ENCODE data around the gene OSBPL5. TPM values are rescaled to one million over a fixed set of nuclear protein-coding genes. Genes with fewer than 3 reads are reported as not detected.
A peak's percentile ranks its signal among the peaks of the same experiment; 100 is the strongest.
"Not testable (repeated sequence)": the region's sequence is repeated elsewhere in the genome, so short reads cannot be mapped to it uniquely, and the experiment has no call there.

Gene OSBPL5
- total and polyA plus RNA-seq, 9 of the 15 experiments (the other 6 are each of a cell fraction or from before 2014, with no cell fraction given) = 0.06 to 14.8 (median 3.2) TPM

DNA sequence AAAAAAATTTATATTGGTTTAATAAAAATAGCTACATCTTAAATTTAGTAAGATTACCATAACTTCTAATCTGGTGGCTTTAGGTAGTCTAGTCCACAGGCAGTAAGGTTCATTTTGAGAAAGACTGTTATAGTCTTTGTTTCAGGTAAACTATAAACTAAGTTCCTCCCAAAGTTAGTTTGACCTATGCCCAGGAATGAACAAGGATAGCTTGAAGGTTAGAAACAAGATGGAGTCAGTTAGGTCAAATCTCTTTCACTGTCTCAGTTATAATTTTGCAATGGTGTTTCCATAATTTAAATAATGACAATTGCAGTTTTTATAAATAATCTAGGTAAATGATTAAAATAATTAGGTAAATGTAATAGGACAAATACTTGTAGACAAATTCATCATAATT lies 51.4 kb downstream of the OSBPL5 start:
- H3K9me3 ChIP-seq (replicated peaks; ENCODE audit: control insufficient read depth, insufficient read depth, low read depth, low read length); CTCF ChIA-PET (ENCODE audit: low intra/inter-chr PET ratio); BruUV-seq (replicated peaks); FAIRE-seq; DNase-seq (ENCODE audit: extremely low read depth in 1 of 4, low spot score in 3 of 4); H3K9me1 ChIP-seq (ENCODE audit: control insufficient read depth, insufficient read depth, low read length); H3K36me3 ChIP-seq (ENCODE audit: control insufficient read depth, insufficient read depth, low read length); H3K4me1 ChIP-seq (replicated peaks in 1 of 2; ENCODE audit: control insufficient read depth in 2 of 2, insufficient read depth in 2 of 2, low read length in 2 of 2); H3K4me2 ChIP-seq (ENCODE audit: insufficient read depth, low read length); H3K27ac ChIP-seq (ENCODE audit: extremely low read depth, low read depth, low read length); H2AFZ ChIP-seq (ENCODE audit: low read depth, low read length); H3K4me3 ChIP-seq; H4K20me1 ChIP-seq (replicated peaks; ENCODE audit: control insufficient read depth, insufficient read depth, low read length); H3K27me3 ChIP-seq (ENCODE audit: control insufficient read depth in 2 of 2, insufficient read depth in 2 of 2, low read length in 2 of 2); H3K79me2 ChIP-seq (ENCODE audit: control insufficient read depth, insufficient read depth, low read length); POLR2A ChIA-PET; H3K9ac ChIP-seq (ENCODE audit: insufficient read depth in 1 of 2, low read depth in 2 of 2, low read length in 2 of 2); ATAC-seq; TF ChIP-seq NR2C1 (IDR thresholded peaks at IDR 0.05): not testable (repeated sequence)
- intact Hi-C loops (cut with micrococcal nuclease) (loop anchor here (10.0 kb wide), 1 partner anchor 51 kb away; the partner anchor contains the start of gene OSBPL5), in situ Hi-C loops (cut with MboI) (loop anchor here (5.0 kb wide), 1 partner anchor 99 kb away; no protein-coding TSS in a partner anchor)
- TF ChIP-seq CREB3 (tag; conservative IDR thresholded peaks at IDR 0.05; ENCODE audit: low read depth) (0 out of 2 replicates have a peak, but pooled peaks have one; percentile 40), ZNF668 (CRISPR knock-in tag; IDR thresholded peaks at IDR 0.05) (peak; percentile 82; the same call in 1 of the 2 replicates), ZNF41 (CRISPR knock-in tag; conservative IDR thresholded peaks at IDR 0.05) (0 out of 2 replicates have a peak, but pooled peaks have one; percentile 15), PTTG1 (tag; IDR thresholded peaks at IDR 0.05; ENCODE audit: low read depth) (peak; percentile 56; the same call in 1 of the 2 replicates), MECOM (CRISPR knock-in tag; IDR thresholded peaks at IDR 0.05) (0 out of 2 replicates have a peak, but pooled peaks have one; percentile 25), SMAD3 (CRISPR knock-in tag; conservative IDR thresholded peaks at IDR 0.05) (0 out of 2 replicates have a peak, but pooled peaks have one; percentile 20), PTRF (tag; IDR thresholded peaks at IDR 0.05) (peak; percentile 60; the same call in 1 of the 2 replicates), ZNF239 (CRISPR knock-in tag; IDR thresholded peaks at IDR 0.05) (0 out of 2 replicates have a peak, but pooled peaks have one; percentile 31), ZNF589 (CRISPR knock-in tag; IDR thresholded peaks at IDR 0.05; ENCODE audit: low read depth) (0 out of 2 replicates have a peak, but pooled peaks have one; percentile 28), DDX20 (tag; IDR thresholded peaks at IDR 0.05; ENCODE audit: low read depth) (peak; percentile 73; the same call in 1 of the 2 replicates), STAT5B (CRISPR knock-in tag; IDR thresholded peaks at IDR 0.05) (0 out of 2 replicates have a peak, but pooled peaks have one; percentile 52), NR2C1 (tag; IDR thresholded peaks at IDR 0.05) (peak; percentile 44; the same call in 1 of the 2 replicates)
- TF ChIP-seq, protein P1, sequence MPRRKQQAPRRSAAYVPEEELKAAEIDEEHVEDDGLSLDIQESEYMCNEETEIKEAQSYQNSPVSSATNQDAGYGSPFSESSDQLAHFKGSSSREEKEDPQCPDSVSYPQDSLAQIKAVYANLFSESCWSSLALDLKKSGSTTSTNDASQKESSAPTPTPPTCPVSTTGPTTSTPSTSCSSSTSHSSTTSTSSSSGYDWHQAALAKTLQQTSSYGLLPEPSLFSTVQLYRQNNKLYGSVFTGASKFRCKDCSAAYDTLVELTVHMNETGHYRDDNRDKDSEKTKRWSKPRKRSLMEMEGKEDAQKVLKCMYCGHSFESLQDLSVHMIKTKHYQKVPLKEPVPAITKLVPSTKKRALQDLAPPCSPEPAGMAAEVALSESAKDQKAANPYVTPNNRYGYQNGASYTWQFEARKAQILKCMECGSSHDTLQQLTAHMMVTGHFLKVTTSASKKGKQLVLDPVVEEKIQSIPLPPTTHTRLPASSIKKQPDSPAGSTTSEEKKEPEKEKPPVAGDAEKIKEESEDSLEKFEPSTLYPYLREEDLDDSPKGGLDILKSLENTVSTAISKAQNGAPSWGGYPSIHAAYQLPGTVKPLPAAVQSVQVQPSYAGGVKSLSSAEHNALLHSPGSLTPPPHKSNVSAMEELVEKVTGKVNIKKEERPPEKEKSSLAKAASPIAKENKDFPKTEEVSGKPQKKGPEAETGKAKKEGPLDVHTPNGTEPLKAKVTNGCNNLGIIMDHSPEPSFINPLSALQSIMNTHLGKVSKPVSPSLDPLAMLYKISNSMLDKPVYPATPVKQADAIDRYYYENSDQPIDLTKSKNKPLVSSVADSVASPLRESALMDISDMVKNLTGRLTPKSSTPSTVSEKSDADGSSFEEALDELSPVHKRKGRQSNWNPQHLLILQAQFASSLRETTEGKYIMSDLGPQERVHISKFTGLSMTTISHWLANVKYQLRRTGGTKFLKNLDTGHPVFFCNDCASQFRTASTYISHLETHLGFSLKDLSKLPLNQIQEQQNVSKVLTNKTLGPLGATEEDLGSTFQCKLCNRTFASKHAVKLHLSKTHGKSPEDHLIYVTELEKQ (CRISPR knock-in tag; IDR thresholded peaks at IDR 0.05) = peak; percentile 73; the same call in 1 of the 2 replicates
